Stimulated activated naive CD4-positive, alpha-beta T cell treated with Interleukin-2 at 50 U/mL for 16 hours (primary cell): Measurements from ENCODE around the gene MRPL36.
A peak's percentile ranks its signal among the peaks of the same experiment; 100 is the strongest.

Experiments used
- DNase-seq: peaks from one replicate; lab custom pipeline; 2025; lab: John Stamatoyannopoulos, UW

The MRPL36 gene

GRCh38 chr5:1764606-1764960 is 35.1 kb downstream of the MRPL36 start:
- DNase-seq = no peak

GRCh38 chr5:1763960-1764605 is 35.6 kb downstream of the MRPL36 start:
- no peak for DNase-seq

GRCh38 chr5:1763548-1763911 is 36.1 kb downstream of the MRPL36 start:
- peak; percentile 28 for DNase-seq

- DNase-seq = no peak
These were observed 36.6 kb downstream of the MRPL36 start for GRCh38 chr5:1762883-1763547.

GRCh38 chr5:1762121-1762882 is 37.3 kb downstream of the MRPL36 start:
- no peak for DNase-seq

- DNase-seq = no peak
These were observed 38.2 kb downstream of the MRPL36 start for GRCh38 chr5:1761453-1761755.

GRCh38 chr5:1760656-1761452 is 38.8 kb downstream of the MRPL36 start:
- no peak for DNase-seq

- no peak for DNase-seq
These were observed 39.4 kb downstream of the MRPL36 start for GRCh38 chr5:1760231-1760630.

GRCh38 chr5:1759378-1759970 is 40.2 kb downstream of the MRPL36 start:
- no peak for DNase-seq

- no peak for DNase-seq
These were observed 41.1 kb downstream of the MRPL36 start for GRCh38 chr5:1758574-1758973.

- DNase-seq = no peak
These were observed 42.1 kb downstream of the MRPL36 start for GRCh38 chr5:1757511-1757910.

GRCh38 chr5:1756481-1756880 is 43.2 kb downstream of the MRPL36 start:
- no peak for DNase-seq

- DNase-seq = no peak
These were observed 44.2 kb downstream of the MRPL36 start for GRCh38 chr5:1755321-1755949.

- DNase-seq = no peak
These were observed 45.0 kb downstream of the MRPL36 start for GRCh38 chr5:1754531-1755220.

- no peak for DNase-seq
These were observed 46.1 kb downstream of the MRPL36 start for GRCh38 chr5:1753490-1753889.

- no peak for DNase-seq
These were observed 46.8 kb downstream of the MRPL36 start for GRCh38 chr5:1752881-1753280.

GRCh38 chr5:1751864-1752822 is 47.5 kb downstream of the MRPL36 start:
- no peak for DNase-seq

GRCh38 chr5:1751026-1751863 is 48.4 kb downstream of the MRPL36 start:
- DNase-seq = no peak

GRCh38 chr5:1750469-1750868 is 49.2 kb downstream of the MRPL36 start:
- DNase-seq = no peak
